GM12878 (cell line): ENCODE data around the gene CDH20. TPM values are rescaled to one million over a fixed set of nuclear protein-coding genes. Genes with fewer than 3 reads are reported as not detected.

Experiments
- ATAC-seq: fragments of 200-7000 bp; cut with Tn5 transposase; 3 replicates; pipeline ENCODE4 v1.9.1; 2020; ENCODE audit warnings: mild to moderate bottlenecking, moderate library complexity
- BruUV-seq: library from RNA; stranded (reverse); fragments of 400-500 nt; replicated peaks from 2 replicates; lab custom pipeline; 2021; lab: Mats Ljungman, UMichigan
- CTCF ChIA-PET: fragments of 300-600 bp; sonication (Branson Sonifier 250); formaldehyde crosslinking; extraction: SDS; loops from one replicate; lab custom pipeline; 2021; ENCODE audit warnings: inconsistent platforms; lab: Yijun Ruan, JAX
- POLR2A ChIA-PET: fragments of 350-600 bp; formaldehyde crosslinking; extraction: SDS; loops from one replicate; lab custom pipeline; 2021; ENCODE audit warnings: inconsistent platforms; lab: Charles Lee
- RAD21 ChIA-PET: fragments of 300-600 bp; sonication (Branson Sonifier 250); formaldehyde crosslinking; loops from one replicate; lab custom pipeline; 2023; ENCODE audit warnings: antibody characterized with exemption; ENCODE audit not compliant: unreplicated experiment; lab: Charles Lee
- SMC1A ChIA-PET: fragments of 300-600 bp; sonication (Branson Sonifier 250); formaldehyde crosslinking; loops from one replicate; lab custom pipeline; 2023; ENCODE audit not compliant: unreplicated experiment, uncharacterized antibody; lab: Charles Lee
- DNase-seq: peaks from one replicate; pipeline ENCODE4 v3.0.0-alpha.2; 2011; ENCODE audit warnings: low read depth, low spot score
- FAIRE-seq: peaks from 3 replicates; lab custom pipeline; 2011; peaks lifted over from hg19 to GRCh38; lab: Jason Lieb, UNC
- H2AFZ ChIP-seq: 2 replicates; pipeline ENCODE4 v1.6.0; 2011; ENCODE audit warnings: low read depth, low read length, control low read depth; ENCODE audit not compliant: control insufficient read depth
- H3K27ac ChIP-seq: 2 replicates; pipeline ENCODE4 v1.5.1; 2011; ENCODE audit warnings: control low read depth; ENCODE audit not compliant: control insufficient read depth, insufficient read depth
- H3K27me3 ChIP-seq, 2 experiments: replicated peaks in 1 of 2; 2 replicates each; pipeline versions ENCODE4 v1.6.0 to v1.6.1; 2011; ENCODE audit warnings: low read length in 1 of 2; ENCODE audit not compliant: control insufficient read depth in 2 of 2, insufficient read depth in 2 of 2
- H3K36me3 ChIP-seq, 2 experiments: 2 replicates each; pipeline ENCODE4 v1.5.1; 2011; ENCODE audit warnings: low read length in 1 of 2; ENCODE audit not compliant: control insufficient read depth in 2 of 2, insufficient read depth in 2 of 2
- H3K4me1 ChIP-seq: 2 replicates; pipeline ENCODE4 v1.6.1; 2011; ENCODE audit warnings: mild to moderate bottlenecking, low read length, moderate library complexity, mixed read lengths; ENCODE audit not compliant: control insufficient read depth, insufficient read depth
- H3K4me2 ChIP-seq: 2 replicates; pipeline ENCODE4 v1.6.0; 2011; ENCODE audit warnings: control low read depth; ENCODE audit not compliant: control insufficient read depth, insufficient read depth
- H3K4me3 ChIP-seq: fragments of 200-600 bp; sonication (generic); 2 replicates; pipeline ENCODE4 v1.5.1; 2016
- H3K79me2 ChIP-seq: 2 replicates; pipeline ENCODE4 v1.6.0; 2011; ENCODE audit warnings: low read length; ENCODE audit not compliant: control insufficient read depth, insufficient read depth
- H3K9ac ChIP-seq: 2 replicates; pipeline ENCODE4 v1.8.0; 2011; ENCODE audit warnings: low read length, control low read depth, mixed read lengths; ENCODE audit not compliant: control insufficient read depth, insufficient read depth
- H3K9me3 ChIP-seq: replicated peaks from 3 replicates; pipeline ENCODE4 v1.5.1; 2011; ENCODE audit warnings: mild to moderate bottlenecking, low read length; ENCODE audit not compliant: control insufficient read depth, insufficient read depth
- H4K20me1 ChIP-seq: 2 replicates; pipeline ENCODE4 v1.6.0; 2011; ENCODE audit not compliant: control insufficient read depth, insufficient read depth
- BHLHE40 ChIP-seq, 2 experiments: fragments of 450-650 bp in 1 of 2; IDR thresholded peaks; 2 replicates each; pipeline ENCODE4 v1.6.1; 2011 to 2017; ENCODE audit warnings: low read depth in 2 of 2, borderline replicate concordance in 1 of 2, improper control_type of control experiment in 1 of 2, low read length in 1 of 2, mild to moderate bottlenecking in 1 of 2
- HSF1 ChIP-seq: fragments of 150-350 bp; IDR thresholded peaks from 2 replicates; pipeline ENCODE4 v1.6.1; 2014; ENCODE audit warnings: mild to moderate bottlenecking, low read depth, low read length
- MYB ChIP-seq: fragments of 150-350 bp; IDR thresholded peaks from 2 replicates; pipeline ENCODE4 v1.6.1; 2014; ENCODE audit warnings: mild to moderate bottlenecking, low read depth, low read length, borderline replicate concordance
- RAD21 ChIP-seq: IDR thresholded peaks from 2 replicates; pipeline ENCODE4 v1.6.1; 2011; ENCODE audit warnings: mild to moderate bottlenecking, low read depth, low read length, moderate library complexity; ENCODE audit not compliant: insufficient read depth
- WGBS: methylation state at CpG from one replicate; pipeline ENCODE4 v1.1.6; 2016; ENCODE audit warnings: low lambda C conversion rate; ENCODE audit not compliant: insufficient replicate concordance, insufficient coverage; ENCODE audit errors: missing lambda C conversion rate; 5-methylcytosine and 5-hydroxymethylcytosine counted together
- in situ Hi-C: fragments of 300-500 bp; cut with MboI; formaldehyde crosslinking; loops from 9 replicates; pipeline ENCODE4 v1.14.3; 2018; ENCODE audit warnings: mixed read lengths
- intact Hi-C: fragments of 100-400 bp; cut with micrococcal nuclease; formaldehyde crosslinking; loops from one replicate; pipeline ENCODE4 v1.14.2; 2022; ENCODE audit not compliant: unreplicated experiment
- polyA plus RNA-seq, 11 experiments: library from polyadenylated mRNA; depleted of rRNA in 4 of 11; unstranded in 6 of 11; stranded (reverse) in 5 of 11; fragments of >200 nt; fragmentation: Nextera tagmentation in 4 of 11; fragmentation: Illumina TruSeq in 1 of 11; extraction: Ambion mirVana in 4 of 11; extraction: Trizol in 1 of 11; gene quantifications; 1 replicate in 1 of 11; 2 replicates in 10 of 11; pipeline versions ENCODE4 v1.2.1 to v1.2.3, GENCODE V29; 2011 to 2016; ENCODE audit warnings: inconsistent platforms in 2 of 11, missing spikeins in 2 of 11, low read depth in 1 of 11
- total RNA-seq, 4 experiments: library from RNA; depleted of rRNA in 3 of 4; stranded (reverse); fragments of >200 nt in 3 of 4; fragmentation: Illumina TruSeq in 1 of 4; extraction: Trizol in 1 of 4; gene quantifications; 2 replicates each; pipeline versions ENCODE4 v1.2.1 to v1.2.3, GENCODE V29; 2013 to 2021

Gene CDH20
- total and polyA plus RNA-seq, 10 of the 15 experiments (the other 5 are each of a cell fraction or from before 2014, with no cell fraction given): not detected

- intact Hi-C loops (no loop called here), in situ Hi-C loops (no loop called here)
- 28% methylated on average over 1 of the region's 1 CpG for WGBS
- Histone ChIP-seq H3K4me3 (no peak overlapping the region), H3K36me3 (no peaks in the 10 kb centered on the region), H2AFZ (no peak overlapping the region), H4K20me1 (no peaks in the 10 kb centered on the region), H3K9me3 (no peaks in the 10 kb centered on the region), H3K9ac (no peak overlapping the region), H3K4me2 (no peak overlapping the region), H3K27me3 (no peaks in the 10 kb centered on the region; a peak in 2 of 4 replicates), H3K27ac (no peak overlapping the region), H3K4me1 (no peaks in the 10 kb centered on the region)
- ChIA-PET SMC1A (no interaction called here), CTCF (interaction anchor here (0.6 to 1.6 kb wide), 2 partner anchors 29 to 1276 kb away, joined by 3 to 5 read pairs; no protein-coding TSS in a partner anchor), RAD21 (no interaction called here), POLR2A (no interaction called here)
- BruUV-seq: no TSS peak
- no peak for ATAC-seq
- no peak for TF ChIP-seq RAD21
- TF ChIP-seq, all 136 proteins: peak for 0
- no peak for DNase-seq
- H3K79me2 ChIP-seq: no peaks in the 10 kb centered on the region
- no peak for FAIRE-seq
Observed at GRCh38 chr18:61352059-61352458, 18.8 kb downstream of the CDH20 start.

DNA sequence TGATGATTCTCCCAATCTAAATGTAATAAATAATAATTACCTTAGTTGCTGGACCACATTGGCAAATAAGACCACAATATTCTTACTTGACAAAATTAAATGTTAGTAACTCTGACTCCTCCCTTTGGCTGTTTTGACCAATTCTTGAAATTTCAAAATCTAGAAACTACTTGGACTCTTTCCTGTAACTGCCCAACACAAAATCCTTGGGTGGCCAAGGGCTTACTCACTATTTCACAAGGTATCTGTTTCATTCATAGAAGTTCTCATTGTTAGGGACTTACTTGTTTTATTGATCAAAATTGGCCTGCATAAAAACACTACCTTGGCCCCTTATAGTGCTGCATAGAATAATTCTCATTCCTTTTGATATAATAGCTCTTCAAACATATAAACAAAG is 19.4 kb downstream of the CDH20 start:
- ATAC-seq (no peak), DNase-seq (no peak)
- Histone ChIP-seq H3K27ac (no peak overlapping the region), H3K79me2 (no peaks in the 10 kb centered on the region), H3K27me3 (no peaks in the 10 kb centered on the region; a peak in 2 of 4 replicates), H4K20me1 (no peaks in the 10 kb centered on the region), H2AFZ (no peak overlapping the region), H3K9me3 (no peaks in the 10 kb centered on the region)
- RAD21 ChIA-PET: no interaction called here
- in situ Hi-C loops (no loop called here), intact Hi-C loops (no loop called here)
- SMC1A ChIA-PET: no interaction called here
- CTCF ChIA-PET: interaction anchor here (1.4 to 1.6 kb wide), 2 partner anchors 11 to 30 kb away, joined by 5 read pairs; no protein-coding TSS in a partner anchor
- TF ChIP-seq BHLHE40 (IDR thresholded peaks at IDR 0.05; ENCODE audit: borderline replicate concordance in 1 of 2, low read depth in 2 of 2, low read length in 1 of 2): no peak
- no peak for TF ChIP-seq HSF1
- TF ChIP-seq MYB: no peak
- TF ChIP-seq, all 136 proteins: peak for 0
- Histone ChIP-seq H3K36me3 (no peaks in the 10 kb centered on the region), H3K4me3 (no peak overlapping the region), H3K9ac (no peak overlapping the region), H3K4me1 (no peaks in the 10 kb centered on the region), H3K4me2 (no peak overlapping the region)
- POLR2A ChIA-PET: no interaction called here
- no peak for FAIRE-seq
- no TSS peak for BruUV-seq
